HUES64 (cell line): ENCODE measurements around the gene ZSWIM6.

ENCODE experiments used
- H3K27ac ChIP-seq: 2 replicates; pipeline ENCODE4 v1.7.0; 2013; ENCODE audit warnings: low read depth, low read length, inconsistent platforms
- H3K27me3 ChIP-seq: 2 replicates; pipeline ENCODE4 v1.6.1; 2013; ENCODE audit warnings: mild to moderate bottlenecking, low read length; ENCODE audit not compliant: insufficient read depth
- H3K36me3 ChIP-seq: 2 replicates; pipeline ENCODE4 v1.6.1; 2013; ENCODE audit warnings: mild to moderate bottlenecking, low read length; ENCODE audit not compliant: insufficient read depth
- H3K4me1 ChIP-seq: 2 replicates; pipeline ENCODE4 v1.6.1; 2013; ENCODE audit warnings: mild to moderate bottlenecking, low read length, moderate library complexity; ENCODE audit not compliant: insufficient read depth
- H3K4me3 ChIP-seq: 2 replicates; pipeline ENCODE4 v1.5.1; 2013; ENCODE audit warnings: mild to moderate bottlenecking, low read length, moderate library complexity
- H3K9ac ChIP-seq: 2 replicates; pipeline ENCODE4 v1.6.1; 2013; ENCODE audit warnings: mild to moderate bottlenecking, low read depth, low read length
- H3K9me3 ChIP-seq: 2 replicates; pipeline ENCODE4 v1.6.1; 2013; ENCODE audit warnings: low read depth, low read length; ENCODE audit not compliant: insufficient read depth
- WGBS: fragments of 150-250, 120-280 bp; methylation state at CpG from one replicate; pipeline ENCODE4 v1.1.7; 2013; ENCODE audit warnings: missing lambda C conversion rate; 5-methylcytosine and 5-hydroxymethylcytosine counted together

ZSWIM6 gene

DNA sequence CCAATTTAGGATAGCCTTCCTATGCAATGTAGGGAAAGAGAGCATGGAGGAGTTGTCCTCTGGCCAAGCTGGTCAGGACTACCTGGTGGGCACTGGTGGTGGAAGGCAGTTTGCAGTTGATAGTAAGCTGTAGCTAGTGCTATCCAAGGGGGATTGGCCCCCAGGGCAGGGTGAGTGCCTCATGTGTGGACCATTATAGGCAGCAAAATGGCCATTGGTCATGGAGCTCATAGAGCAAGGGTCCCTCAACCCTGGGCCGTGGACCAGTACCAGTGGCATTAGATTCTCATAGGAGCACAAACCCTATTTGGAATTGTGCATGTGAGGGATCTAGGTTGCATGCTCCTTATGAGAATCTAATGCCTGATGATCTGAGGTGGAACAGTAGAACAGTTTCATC, 139.3 kb downstream of the ZSWIM6 start:
- peaks cover 19% of the 10 kb centered on the region for H3K4me1 ChIP-seq
- H3K9me3 ChIP-seq, result peaks cover 11% of the 10 kb centered on the region; the same call in 1 of the 2 replicates
- no peak overlapping the region for H3K9ac ChIP-seq
- no peaks in the 10 kb centered on the region for H3K27me3 ChIP-seq
- H3K36me3 ChIP-seq, result peaks cover 11% of the 10 kb centered on the region; the same call in 1 of the 2 replicates
- WGBS, result 96% methylated on average over 1 of the region's 1 CpG
- no peak overlapping the region for H3K4me3 ChIP-seq
- H3K27ac ChIP-seq, result no peak overlapping the region

DNA sequence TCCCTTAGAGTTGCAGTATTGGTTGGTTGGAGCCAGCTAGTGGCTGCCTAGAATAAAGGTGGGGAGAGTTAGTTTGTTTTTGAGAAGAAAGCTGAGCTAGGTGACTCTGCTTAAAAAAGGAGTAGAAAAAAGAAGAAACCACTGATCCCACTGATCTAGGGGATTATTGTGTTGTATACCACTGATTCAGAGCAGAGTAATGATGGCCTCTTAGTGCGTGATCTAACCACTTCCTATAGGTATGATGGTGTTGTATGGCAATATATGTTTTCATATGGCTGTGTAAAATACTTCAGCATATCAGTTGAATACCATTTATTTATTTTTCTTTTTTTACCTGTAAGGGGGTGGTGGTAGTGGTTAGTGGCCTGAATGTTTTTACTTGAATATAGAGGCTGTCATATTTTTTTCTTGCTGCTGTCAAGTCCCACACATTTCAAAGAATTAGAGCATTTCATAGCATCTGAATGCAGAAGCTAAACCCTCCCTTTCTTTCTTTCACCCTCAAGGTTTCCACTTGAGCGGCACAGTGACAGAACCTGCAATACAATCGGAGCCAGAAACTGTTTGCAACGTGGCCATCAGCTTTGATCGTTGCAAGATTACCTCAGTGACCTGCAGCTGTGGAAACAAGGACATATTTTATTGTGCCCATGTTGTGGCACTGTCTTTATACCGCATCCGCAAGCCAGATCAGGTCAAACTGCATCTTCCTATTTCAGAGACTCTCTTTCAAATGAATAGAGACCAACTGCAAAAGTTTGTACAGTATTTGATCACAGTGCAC, 140.3 kb downstream of the ZSWIM6 start:
- H3K27me3 ChIP-seq, result no peaks in the 10 kb centered on the region
- H3K9ac ChIP-seq, result no peak overlapping the region
- H3K4me1 ChIP-seq, result peaks cover 13% of the 10 kb centered on the region
- WGBS, result 93% methylated on average over 7 of the region's 7 CpGs
- no peak overlapping the region for H3K4me3 ChIP-seq
- H3K27ac ChIP-seq, result no peak overlapping the region
- peaks cover 11% of the 10 kb centered on the region; the same call in 1 of the 2 replicates for H3K36me3 ChIP-seq
- peaks cover 11% of the 10 kb centered on the region; the same call in 1 of the 2 replicates for H3K9me3 ChIP-seq

DNA sequence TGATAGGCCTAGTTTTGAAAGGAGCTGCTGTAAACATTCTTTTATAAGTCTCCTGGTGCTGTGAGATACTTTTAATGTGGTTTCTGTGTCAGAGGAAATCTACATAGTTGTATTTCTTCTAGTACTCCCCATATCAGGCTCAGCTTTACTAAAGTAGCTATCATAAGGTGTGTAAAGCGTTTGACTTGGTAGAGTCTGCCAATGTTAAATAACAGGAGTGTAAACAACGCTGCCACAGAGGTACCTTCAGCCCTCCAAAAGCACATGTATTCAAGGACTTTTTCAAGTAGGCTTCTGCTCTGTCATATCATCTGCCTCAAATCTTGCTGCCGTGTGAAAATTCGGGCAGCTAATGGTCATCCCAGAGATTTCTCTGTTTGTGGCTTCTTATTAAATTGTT, 142.7 kb downstream of the ZSWIM6 start:
- Histone ChIP-seq H3K9me3 (peaks cover 11% of the 10 kb centered on the region; the same call in 1 of the 2 replicates), H3K27me3 (no peaks in the 10 kb centered on the region), H3K27ac (no peak overlapping the region), H3K36me3 (peaks cover 11% of the 10 kb centered on the region; the same call in 1 of the 2 replicates), H3K4me1 (peaks cover 7% of the 10 kb centered on the region; the same call in 1 of the 2 replicates), H3K9ac (no peak overlapping the region), H3K4me3 (no peak overlapping the region)
- 96% methylated on average over 4 of the region's 4 CpGs for WGBS

DNA sequence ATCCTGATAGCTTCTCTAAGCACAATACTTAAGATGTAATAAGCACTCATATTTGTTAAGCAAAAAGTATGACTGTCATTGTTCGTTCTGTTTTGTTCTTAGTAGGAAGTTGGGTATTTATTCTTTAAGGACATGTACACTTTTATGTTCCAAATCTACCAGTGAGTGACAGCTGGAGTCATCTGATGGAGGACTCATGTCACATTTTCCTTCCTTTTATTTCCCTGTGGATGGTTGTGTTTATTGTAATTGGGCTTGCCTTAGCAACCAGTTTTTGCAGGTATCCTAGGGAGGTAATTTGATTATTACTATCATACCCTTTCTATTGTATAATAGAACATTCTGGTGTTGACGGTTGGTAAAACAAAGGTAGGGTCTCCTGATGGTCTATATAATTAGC, 145.7 kb downstream of the ZSWIM6 start:
- no peaks in the 10 kb centered on the region for H3K27me3 ChIP-seq
- H3K9me3 ChIP-seq, result no peaks in the 10 kb centered on the region
- peaks cover 11% of the 10 kb centered on the region; the same call in 1 of the 2 replicates for H3K36me3 ChIP-seq
- H3K4me3 ChIP-seq, result no peak overlapping the region
- H3K27ac ChIP-seq, result no peak overlapping the region
- WGBS, result 100% methylated on average over 1 of the region's 2 CpGs
- H3K9ac ChIP-seq, result no peak overlapping the region
- H3K4me1 ChIP-seq, result peaks cover 7% of the 10 kb centered on the region; the same call in 1 of the 2 replicates

DNA sequence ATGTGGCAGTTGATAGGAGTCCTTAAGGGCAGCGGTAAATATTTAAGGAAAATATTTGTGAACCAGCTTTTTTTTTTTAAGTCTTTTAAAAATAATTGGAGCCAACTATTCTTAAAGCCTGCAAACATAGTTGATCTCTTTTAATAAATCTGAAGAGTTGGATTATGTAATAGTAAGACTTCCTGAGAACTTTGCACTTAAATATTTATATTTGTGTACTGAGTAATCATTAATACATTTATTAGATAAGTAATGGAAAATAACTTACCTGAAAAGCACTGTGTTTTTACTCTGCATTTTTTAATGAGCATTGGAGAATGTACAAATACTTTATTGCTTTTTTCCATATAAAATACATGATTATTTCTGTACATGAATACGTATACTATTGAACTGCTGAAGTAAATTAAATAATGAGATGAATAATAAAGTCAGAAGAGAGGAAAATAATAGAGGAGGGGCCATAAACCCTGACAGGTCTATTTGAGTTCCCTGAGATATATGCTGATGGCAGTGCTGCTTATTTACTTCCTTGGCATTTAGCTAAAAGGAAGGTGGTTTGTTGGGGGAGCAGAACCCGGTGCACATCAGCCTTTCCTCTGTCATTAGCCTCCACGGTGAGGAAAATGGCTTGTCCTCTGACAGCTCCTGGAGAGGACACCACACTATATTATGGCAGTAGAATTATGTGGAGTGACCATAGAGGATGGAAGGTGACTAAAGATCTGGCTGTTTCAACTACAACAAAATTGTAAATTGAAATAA, 148.0 kb downstream of the ZSWIM6 start:
- 95% methylated on average over 4 of the region's 4 CpGs for WGBS
- Histone ChIP-seq H3K4me1 (peaks cover 7% of the 10 kb centered on the region; the same call in 1 of the 2 replicates), H3K4me3 (no peak overlapping the region)

DNA sequence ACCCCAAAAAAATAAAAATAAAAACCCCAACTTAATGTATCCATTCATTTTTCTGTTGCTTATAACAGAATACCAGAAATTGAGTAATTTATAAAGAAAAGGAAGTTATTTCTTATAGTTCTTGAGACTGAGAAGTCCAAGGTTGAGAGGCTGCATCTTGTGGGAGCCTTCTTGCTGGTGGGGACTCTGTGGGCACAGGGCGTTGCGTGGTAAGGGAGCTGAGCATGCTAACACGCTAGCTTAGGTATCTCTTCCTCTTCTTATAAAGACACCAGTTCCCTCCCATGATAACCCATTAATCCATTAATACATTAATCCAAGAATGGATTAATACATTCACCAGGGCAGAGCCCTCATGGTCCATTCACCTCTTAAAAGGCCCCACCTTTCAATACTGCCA, 150.9 kb downstream of the ZSWIM6 start:
- H3K4me1 ChIP-seq, result peaks cover 7% of the 10 kb centered on the region; the same call in 1 of the 2 replicates
- no peak overlapping the region for H3K27ac ChIP-seq
- no peak overlapping the region for H3K9ac ChIP-seq
- H3K9me3 ChIP-seq, result no peaks in the 10 kb centered on the region
- 98% methylated on average over 3 of the region's 3 CpGs for WGBS
- H3K4me3 ChIP-seq, result no peak overlapping the region
- H3K27me3 ChIP-seq, result no peaks in the 10 kb centered on the region
- H3K36me3 ChIP-seq, result no peaks in the 10 kb centered on the region; the same call in 1 of the 2 replicates

More for the DNA sequence above, 148.0 kb downstream of the ZSWIM6 start:
- H3K9ac ChIP-seq, result no peak overlapping the region
- H3K27me3 ChIP-seq, result no peaks in the 10 kb centered on the region
- no peaks in the 10 kb centered on the region for H3K9me3 ChIP-seq
- no peak overlapping the region for H3K27ac ChIP-seq
- H3K36me3 ChIP-seq, result no peaks in the 10 kb centered on the region; the same call in 1 of the 2 replicates

DNA sequence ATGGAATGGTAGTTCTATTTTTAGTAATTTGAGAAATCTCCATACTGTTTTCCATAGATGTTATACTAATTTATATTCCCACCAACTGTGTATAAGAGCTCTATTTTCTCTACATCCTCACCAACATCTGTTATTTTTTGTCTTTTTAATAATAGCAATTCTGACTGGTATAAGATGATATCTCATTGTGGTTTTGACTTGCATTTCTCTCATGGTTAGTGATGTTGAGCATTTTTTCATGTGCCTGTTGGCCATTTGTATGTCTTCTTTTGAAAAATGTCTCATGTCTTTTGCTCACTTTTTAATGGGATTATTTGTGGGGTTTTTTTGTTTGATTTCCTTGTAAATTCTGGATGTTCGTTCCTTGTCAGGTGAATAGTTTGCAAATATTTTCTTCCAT, 154.4 kb downstream of the ZSWIM6 start:
- no peak overlapping the region for H3K9ac ChIP-seq
- no peaks in the 10 kb centered on the region for H3K9me3 ChIP-seq
- H3K27me3 ChIP-seq, result no peaks in the 10 kb centered on the region
- H3K36me3 ChIP-seq, result no peaks in the 10 kb centered on the region; the same call in 1 of the 2 replicates
- H3K4me3 ChIP-seq, result no peak overlapping the region
- WGBS, result 75% methylated on average over 1 of the region's 1 CpG
- H3K4me1 ChIP-seq, result no peaks in the 10 kb centered on the region
- H3K27ac ChIP-seq, result no peak overlapping the region

DNA sequence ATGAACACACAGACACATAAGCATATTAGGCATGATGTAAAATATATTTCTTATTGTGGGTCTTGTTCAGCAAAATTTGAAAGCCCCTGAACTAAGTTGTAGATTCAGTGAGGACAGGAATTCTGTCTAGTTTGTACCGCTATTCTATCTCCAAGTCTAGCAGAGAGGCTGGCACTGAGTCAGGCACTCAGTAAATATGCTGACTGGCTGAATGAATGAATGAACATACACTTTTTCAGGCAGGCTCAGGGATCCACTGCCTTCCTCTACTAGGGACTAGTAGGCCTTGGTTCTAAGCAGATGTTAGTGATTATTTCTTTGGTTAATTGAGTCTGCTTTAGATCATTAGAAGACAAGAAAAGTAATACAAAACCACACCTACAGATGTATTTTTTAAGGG, 157.5 kb downstream of the ZSWIM6 start:
- no peak overlapping the region for H3K4me3 ChIP-seq
- H3K9me3 ChIP-seq, result no peaks in the 10 kb centered on the region
- H3K27me3 ChIP-seq, result no peaks in the 10 kb centered on the region
- WGBS, result 100% methylated on average over 1 of the region's 1 CpG
- no peaks in the 10 kb centered on the region for H3K4me1 ChIP-seq
- H3K36me3 ChIP-seq, result no peaks in the 10 kb centered on the region
- no peak overlapping the region for H3K9ac ChIP-seq
- no peak overlapping the region for H3K27ac ChIP-seq

DNA sequence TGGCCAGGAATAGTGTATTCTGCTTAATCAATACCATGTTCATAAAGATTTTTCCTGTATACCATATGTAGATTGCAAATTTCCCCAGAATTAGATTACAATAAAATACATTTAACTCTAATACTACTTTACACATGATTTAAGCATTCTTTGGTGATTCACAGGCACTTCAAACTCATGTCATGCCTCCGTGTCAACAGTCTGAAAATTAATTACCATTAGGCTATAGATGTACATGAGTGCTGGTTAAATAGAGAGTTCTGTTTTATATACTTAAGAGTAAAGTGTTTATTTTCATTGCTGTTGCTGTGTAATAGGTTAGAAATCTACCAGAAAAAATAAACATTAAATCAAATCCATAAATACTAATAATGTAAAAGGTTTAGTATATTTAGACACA, 159.8 kb downstream of the ZSWIM6 start:
- no peaks in the 10 kb centered on the region; the same call in 1 of the 2 replicates for H3K36me3 ChIP-seq
- H3K27ac ChIP-seq, result no peak overlapping the region
- H3K27me3 ChIP-seq, result no peaks in the 10 kb centered on the region
- H3K4me3 ChIP-seq, result no peak overlapping the region
- H3K9ac ChIP-seq, result no peak overlapping the region
- WGBS, result 100% methylated on average over 1 of the region's 1 CpG
- H3K9me3 ChIP-seq, result no peaks in the 10 kb centered on the region
- H3K4me1 ChIP-seq, result peaks cover 8% of the 10 kb centered on the region; the same call in 1 of the 2 replicates

DNA sequence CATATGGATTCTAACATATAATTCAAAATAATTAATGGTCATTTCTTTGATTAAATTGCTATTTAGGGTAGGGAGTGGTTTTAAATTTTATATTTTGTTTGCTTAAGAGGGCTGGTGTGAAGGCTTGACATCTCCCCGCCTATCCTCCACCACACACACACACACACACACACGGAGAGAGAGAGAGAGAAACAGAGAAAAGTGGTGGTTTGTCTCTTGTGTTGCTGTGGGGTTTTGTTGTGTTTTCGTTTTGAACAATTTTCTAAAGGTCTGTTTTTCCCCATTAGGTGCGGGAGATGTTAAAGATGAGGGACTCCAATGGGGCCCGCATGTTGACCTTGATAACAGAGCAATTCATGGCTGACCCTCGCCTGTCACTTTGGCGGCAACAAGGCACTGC, 161.9 kb downstream of the ZSWIM6 start:
- H3K36me3 ChIP-seq, result no peaks in the 10 kb centered on the region; the same call in 1 of the 2 replicates
- H3K9me3 ChIP-seq, result no peaks in the 10 kb centered on the region
- H3K9ac ChIP-seq, result no peak overlapping the region
- WGBS, result 96% methylated on average over 6 of the region's 7 CpGs
- H3K27me3 ChIP-seq, result no peaks in the 10 kb centered on the region
- H3K27ac ChIP-seq, result no peak overlapping the region
- peaks cover 8% of the 10 kb centered on the region; the same call in 1 of the 2 replicates for H3K4me1 ChIP-seq
- H3K4me3 ChIP-seq, result no peak overlapping the region

DNA sequence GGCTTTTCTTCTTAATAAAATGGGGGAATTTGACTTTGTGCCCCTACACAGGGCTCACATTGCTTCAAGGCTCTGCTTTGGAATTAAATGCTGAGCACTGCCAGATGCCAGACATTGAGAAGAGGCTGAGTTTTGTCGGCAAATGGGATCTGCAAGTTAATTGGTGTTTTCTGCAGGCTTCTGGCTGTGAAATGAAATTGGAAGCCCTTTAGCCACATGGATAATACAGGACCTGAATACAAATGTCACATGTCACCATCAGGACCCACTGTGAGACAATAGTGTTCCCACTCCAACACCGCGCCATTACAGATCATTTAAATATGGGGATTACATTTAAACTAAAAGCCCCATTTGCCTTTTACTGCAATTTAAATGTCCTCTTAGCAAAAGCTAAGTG, 164.4 kb downstream of the ZSWIM6 start:
- H3K9ac ChIP-seq, result no peak overlapping the region
- WGBS, result 100% methylated on average over 3 of the region's 3 CpGs

More for the DNA sequence above, 164.4 kb downstream of the ZSWIM6 start:
- no peaks in the 10 kb centered on the region; the same call in 1 of the 2 replicates for H3K36me3 ChIP-seq
- H3K27me3 ChIP-seq, result no peaks in the 10 kb centered on the region
- no peak overlapping the region for H3K4me3 ChIP-seq
- peaks cover 8% of the 10 kb centered on the region; the same call in 1 of the 2 replicates for H3K4me1 ChIP-seq
- H3K27ac ChIP-seq, result no peak overlapping the region
- no peaks in the 10 kb centered on the region for H3K9me3 ChIP-seq
